Measurements from ENCODE around the gene CIAO2A. TPM values are rescaled to one million over a fixed set of nuclear protein-coding genes. Genes with fewer than 3 reads are reported as not detected.
"Not testable (repeated sequence)": the region's sequence is repeated elsewhere in the genome, so short reads cannot be mapped to it uniquely, and the experiment has no call there.

The CIAO2A gene
- total RNA-seq, 4 donors from 2014 or later: 26.6 to 65.2 (median 55.1) TPM

DNA sequence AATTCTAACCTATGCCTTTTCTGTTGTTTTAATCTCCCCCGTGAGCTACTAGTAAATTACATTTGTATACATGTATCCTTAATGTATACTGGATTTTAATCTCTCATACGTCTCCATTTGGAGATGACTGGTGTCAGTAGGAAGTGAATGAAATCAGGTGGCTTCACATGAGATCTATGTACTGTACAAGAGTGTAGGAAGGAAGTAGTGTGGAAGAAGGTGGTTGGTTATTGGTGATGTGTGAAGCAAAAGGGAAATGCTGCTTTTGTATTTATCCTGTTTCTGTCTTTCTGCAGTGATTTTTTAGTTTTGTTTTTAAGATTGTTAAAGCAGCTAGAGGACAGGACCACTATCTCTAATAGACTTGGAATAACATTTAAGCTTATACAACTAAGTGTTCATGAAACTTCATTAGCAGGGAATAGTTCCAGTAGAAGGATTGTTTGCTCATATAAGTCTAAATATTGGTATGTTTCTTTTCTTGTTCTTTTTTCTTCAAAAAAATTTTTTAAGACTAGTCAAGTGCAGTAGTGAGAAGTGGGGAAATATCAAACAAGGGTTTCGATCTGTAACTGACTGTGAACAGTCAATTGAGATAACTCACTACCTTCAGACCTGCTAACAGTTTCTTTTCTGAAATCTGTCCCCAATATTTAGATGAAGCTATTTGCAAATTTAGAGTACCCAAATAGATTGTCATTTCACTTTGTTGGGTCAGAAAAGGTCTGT lies 17.5 kb upstream of the CIAO2A start:
- Histone ChIP-seq H3K27ac (peak overlapping the region; percentile 23 to 70 (median 45)), H3K4me3 (no peak overlapping the region), H3K9me3 (no peaks in the 10 kb centered on the region), H3K4me1 (peaks cover 57 to 69% of the 10 kb centered on the region in 2 donors), H3K27me3 (no peaks in the 10 kb centered on the region), H3K36me3 (peaks cover 0 to 38% of the 10 kb centered on the region in 2 donors)
- in situ Hi-C loops (cut with MboI; ENCODE audit: low sequenced_read_pairs in 4 of 4) (no loop called here), intact Hi-C loops (cut with DNase I; ENCODE audit: low total_unique reads) (no loop called here)
- TF ChIP-seq POLR2A (IDR thresholded peaks at IDR 0.05): no peak
- TF ChIP-seq, protein P1, sequence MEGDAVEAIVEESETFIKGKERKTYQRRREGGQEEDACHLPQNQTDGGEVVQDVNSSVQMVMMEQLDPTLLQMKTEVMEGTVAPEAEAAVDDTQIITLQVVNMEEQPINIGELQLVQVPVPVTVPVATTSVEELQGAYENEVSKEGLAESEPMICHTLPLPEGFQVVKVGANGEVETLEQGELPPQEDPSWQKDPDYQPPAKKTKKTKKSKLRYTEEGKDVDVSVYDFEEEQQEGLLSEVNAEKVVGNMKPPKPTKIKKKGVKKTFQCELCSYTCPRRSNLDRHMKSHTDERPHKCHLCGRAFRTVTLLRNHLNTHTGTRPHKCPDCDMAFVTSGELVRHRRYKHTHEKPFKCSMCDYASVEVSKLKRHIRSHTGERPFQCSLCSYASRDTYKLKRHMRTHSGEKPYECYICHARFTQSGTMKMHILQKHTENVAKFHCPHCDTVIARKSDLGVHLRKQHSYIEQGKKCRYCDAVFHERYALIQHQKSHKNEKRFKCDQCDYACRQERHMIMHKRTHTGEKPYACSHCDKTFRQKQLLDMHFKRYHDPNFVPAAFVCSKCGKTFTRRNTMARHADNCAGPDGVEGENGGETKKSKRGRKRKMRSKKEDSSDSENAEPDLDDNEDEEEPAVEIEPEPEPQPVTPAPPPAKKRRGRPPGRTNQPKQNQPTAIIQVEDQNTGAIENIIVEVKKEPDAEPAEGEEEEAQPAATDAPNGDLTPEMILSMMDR (IDR thresholded peaks at IDR 0.05 in 4 of 5, conservative IDR thresholded peaks at IDR 0.05 in 1 of 5): no peak
- DNase-seq (no peak), ATAC-seq (no peak)

- H3K4me3 ChIP-seq; intact Hi-C loops (cut with DNase I; ENCODE audit: low total_unique reads); in situ Hi-C loops (cut with MboI; ENCODE audit: low sequenced_read_pairs in 4 of 4); H3K9me3 ChIP-seq; H3K27me3 ChIP-seq; DNase-seq: not testable (repeated sequence)
- H3K27ac ChIP-seq: peak overlapping the region; percentile 9 to 70 (median 37)
- H3K36me3 ChIP-seq: peaks cover 0 to 29% of the 10 kb centered on the region in 2 donors
- peaks cover 64 to 78% of the 10 kb centered on the region in 2 donors for H3K4me1 ChIP-seq
- peak in 1 of 2 donors; percentile 71 for ATAC-seq
Observed at GRCh38 chr15:64110108-64110701, 16.6 kb upstream of the CIAO2A start.

DNA sequence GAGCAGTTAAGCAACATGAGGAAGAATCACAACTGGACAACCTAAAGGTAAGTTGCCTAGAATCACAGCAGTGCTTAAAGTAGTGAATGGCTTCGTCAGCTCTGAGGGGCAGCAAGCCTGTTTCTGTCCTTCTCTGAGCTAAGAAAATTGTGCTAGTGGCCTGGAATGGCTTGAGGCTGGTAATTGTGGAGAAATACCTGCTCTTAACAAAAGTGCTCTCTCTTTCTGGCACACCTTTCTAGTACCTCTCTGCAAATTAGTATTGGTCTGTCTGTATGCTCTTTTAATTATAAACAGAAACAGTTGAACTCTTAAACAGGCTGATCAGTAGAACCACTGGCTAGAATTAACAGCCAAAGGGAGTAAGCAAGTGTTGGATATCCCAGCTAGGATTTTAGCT lies 13.7 kb upstream of the CIAO2A start:
- no peak overlapping the region for H3K4me3 ChIP-seq
- H3K4me1 ChIP-seq: peaks cover 63 to 96% of the 10 kb centered on the region in 2 donors
- H3K27me3 ChIP-seq: no peaks in the 10 kb centered on the region
- no peaks in the 10 kb centered on the region for H3K9me3 ChIP-seq
- H3K36me3 ChIP-seq: peaks cover 0 to under 1% of the 10 kb centered on the region in 2 donors
- no peak for TF ChIP-seq POLR2A (IDR thresholded peaks at IDR 0.05)
- TF ChIP-seq, protein P1 (IDR thresholded peaks at IDR 0.05 in 4 of 5, conservative IDR thresholded peaks at IDR 0.05 in 1 of 5): no peak
- in situ Hi-C loops (cut with MboI; ENCODE audit: low sequenced_read_pairs in 4 of 4): no loop called here
- intact Hi-C loops (cut with DNase I; ENCODE audit: low total_unique reads): loop anchor here (5.0 to 10.0 kb wide), 2 partner anchors 55 to 247 kb away; partner anchors contain the start of genes CSNK1G1 and PPIB
- H3K27ac ChIP-seq: peak overlapping the region in 2 of 4 donors; percentile 13 to 55
- ATAC-seq (no peak), DNase-seq (no peak)

DNA sequence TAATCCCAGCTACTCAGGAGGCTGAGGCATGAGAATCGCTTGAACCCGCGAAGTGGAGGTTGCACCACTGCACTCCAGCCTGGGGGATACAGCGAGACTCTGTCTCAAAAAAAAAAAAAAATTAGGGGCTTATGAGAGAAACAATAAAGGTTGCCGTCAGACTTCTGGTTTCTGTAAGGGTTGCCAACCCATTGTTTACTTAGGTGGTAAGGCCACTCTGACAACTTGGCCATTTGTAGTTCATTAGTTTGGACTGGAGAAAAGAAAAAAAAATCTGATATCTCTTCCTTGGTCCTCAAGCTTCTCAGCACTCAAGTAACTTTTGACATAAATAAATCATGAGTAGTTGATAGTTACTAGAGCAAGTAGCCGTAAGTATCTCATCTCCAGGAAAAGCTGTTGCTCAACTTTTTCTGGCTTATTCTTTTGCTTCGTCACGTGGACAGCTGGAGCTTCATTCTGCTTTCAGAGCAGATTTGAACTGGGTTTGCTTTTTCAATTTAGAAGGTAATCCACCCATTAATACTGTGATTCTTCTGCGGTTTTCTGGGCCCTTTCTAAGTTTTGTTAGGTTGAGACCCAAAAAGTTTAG lies 11.6 kb upstream of the CIAO2A start:
- intact Hi-C loops (cut with DNase I; ENCODE audit: low total_unique reads): loop anchor here (5.0 to 10.0 kb wide), 2 partner anchors 57 to 250 kb away; partner anchors contain the start of genes CSNK1G1 and PPIB
- H3K27me3 ChIP-seq: no peaks in the 10 kb centered on the region
- H3K9me3 ChIP-seq: no peaks in the 10 kb centered on the region
- peak overlapping the region; percentile 62 to 85 (median 78) for H3K27ac ChIP-seq
- no peak for TF ChIP-seq POLR2A (IDR thresholded peaks at IDR 0.05)
- TF ChIP-seq, protein P1 (IDR thresholded peaks at IDR 0.05 in 4 of 5, conservative IDR thresholded peaks at IDR 0.05 in 1 of 5): no peak
- no peaks in the 10 kb centered on the region for H3K36me3 ChIP-seq
- in situ Hi-C loops (cut with MboI; ENCODE audit: low sequenced_read_pairs in 4 of 4): no loop called here
- peaks cover 43 to 85% of the 10 kb centered on the region in 2 donors for H3K4me1 ChIP-seq
- H3K4me3 ChIP-seq: no peak overlapping the region
- DNase-seq (peak; percentile 64), ATAC-seq (peak; percentile 94 to 98)

DNA sequence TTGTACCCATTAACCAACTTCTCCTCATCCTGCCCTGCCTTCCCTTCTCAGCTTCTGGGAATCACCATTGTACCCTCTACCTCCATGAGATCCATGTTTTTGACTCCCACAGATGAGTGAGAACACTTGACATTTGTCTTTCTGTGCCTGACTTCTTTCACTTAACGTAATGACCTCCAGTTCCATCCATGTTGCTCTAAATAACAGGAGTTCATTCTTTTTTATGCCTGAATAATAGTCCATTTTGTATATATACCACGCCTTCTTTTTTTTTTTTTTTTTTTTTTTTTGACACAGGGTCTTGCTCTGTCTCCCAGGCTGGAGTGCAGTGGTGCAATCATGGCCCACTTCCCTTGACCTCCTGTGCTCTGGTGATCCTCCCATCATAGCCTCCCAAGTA lies 8.9 kb upstream of the CIAO2A start:
- Histone ChIP-seq H3K27ac (no peak overlapping the region), H3K9me3 (no peaks in the 10 kb centered on the region), H3K27me3 (no peaks in the 10 kb centered on the region), H3K36me3 (no peaks in the 10 kb centered on the region), H3K4me3 (no peak overlapping the region), H3K4me1 (peaks cover 51 to 86% of the 10 kb centered on the region in 2 donors)
- DNase-seq: no peak
- intact Hi-C loops (cut with DNase I; ENCODE audit: low total_unique reads) (loop anchor here (10.0 kb wide), 1 partner anchor 252 kb away; the partner anchor contains the start of gene CSNK1G1), in situ Hi-C loops (cut with MboI; ENCODE audit: low sequenced_read_pairs in 4 of 4) (no loop called here)
- no peak for ATAC-seq
- TF ChIP-seq, protein P1 (IDR thresholded peaks at IDR 0.05 in 4 of 5, conservative IDR thresholded peaks at IDR 0.05 in 1 of 5): no peak
- TF ChIP-seq POLR2A (IDR thresholded peaks at IDR 0.05): no peak
